Measurements from ENCODE around the gene PNPLA8. TPM values are rescaled to one million over a fixed set of nuclear protein-coding genes. Genes with fewer than 3 reads are reported as not detected.

PNPLA8 gene
- total RNA-seq, 6 experiments from 2014 or later, result 13.7 to 25.6 (median 17.0) TPM

DNA sequence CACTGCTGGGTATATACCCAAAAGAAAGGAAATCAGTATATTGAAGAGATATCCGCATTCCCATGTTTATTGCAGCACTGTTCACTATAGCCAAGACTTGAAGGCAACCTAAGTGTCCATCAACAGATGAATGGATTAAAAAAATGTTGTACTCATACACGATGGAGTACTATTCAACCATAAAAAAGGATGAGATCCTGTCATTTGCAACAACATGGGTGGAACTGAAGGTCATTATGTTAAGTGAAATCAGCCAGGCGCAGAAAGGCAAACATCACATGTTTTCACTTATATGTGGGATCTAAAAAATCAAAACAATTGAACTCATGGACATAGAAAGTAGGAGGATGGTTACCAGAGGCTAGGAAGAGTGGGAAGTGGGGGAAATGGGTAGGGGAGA is 89.0 kb downstream of the PNPLA8 start:
- H3K27me3 ChIP-seq, result no peaks in the 10 kb centered on the region
- DNase-seq, result no peak
- 80% methylated on average over 3 of the region's 3 CpGs for WGBS (ENCODE audit: insufficient coverage, low coverage, low lambda C conversion rate, missing lambda C conversion rate)
- no peaks in the 10 kb centered on the region for H3K36me3 ChIP-seq
- H3K4me3 ChIP-seq, result no peak overlapping the region
- H3K27ac ChIP-seq, result no peak overlapping the region
- no peaks in the 10 kb centered on the region for H3K4me1 ChIP-seq
- TF ChIP-seq, protein P1, sequence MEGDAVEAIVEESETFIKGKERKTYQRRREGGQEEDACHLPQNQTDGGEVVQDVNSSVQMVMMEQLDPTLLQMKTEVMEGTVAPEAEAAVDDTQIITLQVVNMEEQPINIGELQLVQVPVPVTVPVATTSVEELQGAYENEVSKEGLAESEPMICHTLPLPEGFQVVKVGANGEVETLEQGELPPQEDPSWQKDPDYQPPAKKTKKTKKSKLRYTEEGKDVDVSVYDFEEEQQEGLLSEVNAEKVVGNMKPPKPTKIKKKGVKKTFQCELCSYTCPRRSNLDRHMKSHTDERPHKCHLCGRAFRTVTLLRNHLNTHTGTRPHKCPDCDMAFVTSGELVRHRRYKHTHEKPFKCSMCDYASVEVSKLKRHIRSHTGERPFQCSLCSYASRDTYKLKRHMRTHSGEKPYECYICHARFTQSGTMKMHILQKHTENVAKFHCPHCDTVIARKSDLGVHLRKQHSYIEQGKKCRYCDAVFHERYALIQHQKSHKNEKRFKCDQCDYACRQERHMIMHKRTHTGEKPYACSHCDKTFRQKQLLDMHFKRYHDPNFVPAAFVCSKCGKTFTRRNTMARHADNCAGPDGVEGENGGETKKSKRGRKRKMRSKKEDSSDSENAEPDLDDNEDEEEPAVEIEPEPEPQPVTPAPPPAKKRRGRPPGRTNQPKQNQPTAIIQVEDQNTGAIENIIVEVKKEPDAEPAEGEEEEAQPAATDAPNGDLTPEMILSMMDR (IDR thresholded peaks at IDR 0.05), result no peak
- no peak for TF ChIP-seq POLR2A (IDR thresholded peaks at IDR 0.05)
- no peak for ATAC-seq
- intact Hi-C loops (cut with DNase I), result no loop called here
- no peaks in the 10 kb centered on the region for H3K9me3 ChIP-seq

DNA sequence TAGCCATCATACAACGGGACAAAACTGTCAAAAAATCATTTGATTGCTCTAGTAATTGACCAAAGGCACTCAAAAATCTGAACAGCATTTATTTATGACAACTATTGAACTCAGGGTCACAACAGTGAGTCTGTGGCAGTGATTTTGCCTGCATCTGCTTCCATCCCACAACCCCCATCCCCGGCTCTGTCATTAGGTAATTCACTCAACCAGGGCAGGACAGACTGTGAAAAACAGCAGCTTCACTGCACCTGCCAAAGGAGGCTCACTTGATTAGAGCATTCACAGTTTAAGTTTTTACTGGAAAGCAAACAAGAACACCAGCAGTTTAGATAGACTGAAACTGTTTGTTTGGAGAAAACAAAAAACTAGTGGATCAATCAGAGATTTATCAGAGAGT is 91.9 kb downstream of the PNPLA8 start:
- H3K9me3 ChIP-seq, result no peaks in the 10 kb centered on the region
- H3K4me3 ChIP-seq, result no peak overlapping the region
- H3K27me3 ChIP-seq, result no peaks in the 10 kb centered on the region
- no peaks in the 10 kb centered on the region for H3K4me1 ChIP-seq
- TF ChIP-seq, protein P1 (IDR thresholded peaks at IDR 0.05), result no peak
- no peak for TF ChIP-seq POLR2A (IDR thresholded peaks at IDR 0.05)
- H3K27ac ChIP-seq, result no peak overlapping the region
- WGBS (ENCODE audit: insufficient coverage, low coverage, low lambda C conversion rate, missing lambda C conversion rate), result 33% methylated on average over 2 of the region's 2 CpGs
- intact Hi-C loops (cut with DNase I), result no loop called here
- H3K36me3 ChIP-seq, result no peaks in the 10 kb centered on the region
- DNase-seq (no peak), ATAC-seq (peak in 1 of 4 donors; percentile 38)

DNA sequence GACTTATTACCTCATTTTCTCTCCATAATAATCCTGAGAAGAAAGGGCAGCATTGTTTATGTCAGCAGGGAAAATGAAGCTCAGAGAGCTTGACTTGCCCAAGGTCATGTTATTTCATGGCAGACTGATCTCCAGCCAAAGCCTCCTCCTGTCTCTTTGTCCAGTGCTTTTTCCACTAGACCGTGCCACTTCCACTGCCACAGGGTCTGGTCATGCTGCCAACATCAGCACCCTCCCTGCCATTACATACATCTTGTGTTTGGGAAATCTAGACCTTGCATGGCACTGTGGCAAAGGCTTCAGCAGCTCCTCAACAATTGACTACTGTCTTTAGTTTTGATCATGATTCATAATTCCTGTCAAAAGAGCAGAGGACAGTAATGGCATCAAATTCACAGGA is 94.8 kb downstream of the PNPLA8 start:
- TF ChIP-seq, protein P1 (IDR thresholded peaks at IDR 0.05), result no peak
- TF ChIP-seq POLR2A (IDR thresholded peaks at IDR 0.05), result no peak
- Histone ChIP-seq H3K4me1 (no peaks in the 10 kb centered on the region), H3K36me3 (no peaks in the 10 kb centered on the region), H3K27me3 (no peaks in the 10 kb centered on the region), H3K4me3 (no peak overlapping the region), H3K9me3 (no peaks in the 10 kb centered on the region), H3K27ac (no peak overlapping the region)
- 40% methylated on average over 1 of the region's 1 CpG for WGBS (ENCODE audit: insufficient coverage, low coverage, low lambda C conversion rate, missing lambda C conversion rate)
- DNase-seq, result no peak
- intact Hi-C loops (cut with DNase I), result no loop called here
- no peak for ATAC-seq

GRCh38 chr7:108430664-108431063 is 95.3 kb downstream of the PNPLA8 start:
- WGBS (ENCODE audit: insufficient coverage, low coverage, low lambda C conversion rate, missing lambda C conversion rate), result 8% methylated on average over 1 of the region's 1 CpG
- Histone ChIP-seq H3K4me3 (no peak overlapping the region), H3K36me3 (no peaks in the 10 kb centered on the region), H3K4me1 (no peaks in the 10 kb centered on the region), H3K9me3 (no peaks in the 10 kb centered on the region), H3K27me3 (no peaks in the 10 kb centered on the region), H3K27ac (no peak overlapping the region)
- intact Hi-C loops (cut with DNase I), result no loop called here
- DNase-seq, result no peak
- ATAC-seq, result no peak
- TF ChIP-seq, protein P1 (IDR thresholded peaks at IDR 0.05), result no peak
- no peak for TF ChIP-seq POLR2A (IDR thresholded peaks at IDR 0.05)

GRCh38 chr7:108427766-108428165 is 98.2 kb downstream of the PNPLA8 start:
- WGBS (ENCODE audit: insufficient coverage, low coverage, low lambda C conversion rate, missing lambda C conversion rate), result 31% methylated on average over 1 of the region's 1 CpG
- H3K4me3 ChIP-seq, result no peak overlapping the region
- ATAC-seq (no peak), DNase-seq (no peak)
- H3K36me3 ChIP-seq, result no peaks in the 10 kb centered on the region
- intact Hi-C loops (cut with DNase I), result no loop called here
- no peak overlapping the region for H3K27ac ChIP-seq
- TF ChIP-seq POLR2A (IDR thresholded peaks at IDR 0.05), result no peak
- TF ChIP-seq, protein P1 (IDR thresholded peaks at IDR 0.05), result no peak
- H3K4me1 ChIP-seq, result no peaks in the 10 kb centered on the region
- no peaks in the 10 kb centered on the region for H3K9me3 ChIP-seq
- H3K27me3 ChIP-seq, result no peaks in the 10 kb centered on the region

Measured in right lobe of liver (tissue), 6 donors.